ENCODE results near the gene RGS4.

The RGS4 gene

GRCh38 chr1:163102590-163102989 lies 33.4 kb downstream of the RGS4 start:
- no peak for TF ChIP-seq CTCF (conservative IDR thresholded peaks at IDR 0.05)
- H3K27ac ChIP-seq: no peak overlapping the region

- H3K27ac ChIP-seq: no peak overlapping the region
- TF ChIP-seq CTCF (conservative IDR thresholded peaks at IDR 0.05): no peak
Observed at GRCh38 chr1:163104385-163105099, 35.4 kb downstream of the RGS4 start.

GRCh38 chr1:163106364-163106987 lies 37.3 kb downstream of the RGS4 start:
- TF ChIP-seq CTCF (conservative IDR thresholded peaks at IDR 0.05): no peak
- H3K27ac ChIP-seq: no peak overlapping the region

GRCh38 chr1:163107655-163108054 lies 38.5 kb downstream of the RGS4 start:
- H3K27ac ChIP-seq: no peak overlapping the region
- TF ChIP-seq CTCF (conservative IDR thresholded peaks at IDR 0.05): no peak

- no peak overlapping the region for H3K27ac ChIP-seq
Observed at GRCh38 chr1:163115887-163116286, 46.7 kb downstream of the RGS4 start.

GRCh38 chr1:163119707-163120106 lies 50.5 kb downstream of the RGS4 start:
- TF ChIP-seq CTCF (conservative IDR thresholded peaks at IDR 0.05): no peak
- H3K27ac ChIP-seq: no peak overlapping the region

More at GRCh38 chr1:163115887-163116286, 46.7 kb downstream of the RGS4 start:
- TF ChIP-seq CTCF (conservative IDR thresholded peaks at IDR 0.05): no peak

GRCh38 chr1:163120372-163120771 lies 51.2 kb downstream of the RGS4 start:
- no peak for TF ChIP-seq CTCF (conservative IDR thresholded peaks at IDR 0.05)
- no peak overlapping the region for H3K27ac ChIP-seq
